NCI-H526 (cell line): ENCODE measurements around the gene FAM76A.
"Not testable (repeated sequence)": the region's sequence is repeated elsewhere in the genome, so short reads cannot be mapped to it uniquely, and the experiment has no call there.

Experiments used
- DNase-seq, 2 experiments: peaks; one replicate each; lab custom pipeline; 2025; lab: John Stamatoyannopoulos, UW

The FAM76A gene

DNA sequence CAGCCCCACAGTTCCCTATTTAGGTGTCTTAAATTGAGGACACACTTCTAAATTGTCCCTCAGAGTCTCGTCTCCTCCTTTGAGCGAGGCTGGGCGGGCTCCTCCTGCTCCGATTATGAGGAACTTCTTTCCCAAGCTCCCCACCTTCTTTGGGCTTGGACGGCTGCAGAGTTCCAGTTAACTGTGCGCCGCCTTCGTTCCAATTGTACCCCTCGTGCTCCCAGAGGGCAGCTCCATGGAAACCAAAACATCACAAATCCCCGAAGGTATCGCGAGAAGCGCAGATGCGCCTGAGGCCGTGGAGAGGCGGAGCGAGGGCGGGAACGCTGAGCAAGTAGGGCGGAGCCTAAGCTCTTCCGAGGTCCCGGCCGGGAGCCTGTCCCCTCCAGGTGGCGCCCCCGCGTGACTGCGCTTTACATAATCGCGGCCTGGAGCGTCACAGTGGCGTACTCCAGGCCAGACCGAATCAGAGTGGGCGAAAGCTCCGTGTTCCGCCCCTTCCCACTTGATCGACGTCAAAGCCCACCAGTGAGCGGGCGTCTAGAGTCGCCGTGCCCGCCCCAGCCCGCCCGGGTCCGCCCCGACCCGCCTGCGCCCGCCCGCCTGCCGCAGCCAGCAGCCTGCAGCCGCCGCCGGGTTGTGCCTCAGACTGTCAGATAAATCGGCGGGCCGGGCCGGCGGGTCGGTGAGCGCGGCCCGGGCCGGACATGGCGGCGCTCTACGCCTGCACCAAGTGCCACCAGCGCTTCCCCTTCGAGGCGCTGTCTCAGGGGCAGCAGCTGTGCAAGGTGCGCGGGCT is at the start of gene FAM76A:
FAM76A (plus strand) TSS at position 588 of the 799 bp plus-strand sequence; CDS start at position 708, 120 bp downstream.
- peak; percentile 96 to 99 for DNase-seq

DNA sequence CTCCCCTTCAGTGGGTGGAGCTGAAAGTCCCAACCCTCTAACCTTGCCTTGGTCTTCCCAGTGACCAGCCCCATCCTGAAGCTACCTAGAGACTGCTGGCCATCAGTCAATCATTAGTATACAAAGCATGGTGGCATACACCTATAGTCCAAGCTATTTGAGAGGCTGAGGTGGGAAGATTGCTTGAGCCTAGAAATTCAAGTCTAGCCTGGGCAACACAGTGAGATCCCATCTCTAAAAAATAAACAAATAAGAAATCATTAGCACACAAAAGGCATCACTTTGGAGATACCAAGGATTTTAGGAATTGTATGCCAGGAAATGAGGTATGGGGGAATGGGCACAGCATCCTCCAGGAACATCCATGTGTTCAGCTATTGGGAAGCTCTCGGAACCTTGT is 49.4 kb upstream of the FAM76A start:
- DNase-seq = no peak

DNA sequence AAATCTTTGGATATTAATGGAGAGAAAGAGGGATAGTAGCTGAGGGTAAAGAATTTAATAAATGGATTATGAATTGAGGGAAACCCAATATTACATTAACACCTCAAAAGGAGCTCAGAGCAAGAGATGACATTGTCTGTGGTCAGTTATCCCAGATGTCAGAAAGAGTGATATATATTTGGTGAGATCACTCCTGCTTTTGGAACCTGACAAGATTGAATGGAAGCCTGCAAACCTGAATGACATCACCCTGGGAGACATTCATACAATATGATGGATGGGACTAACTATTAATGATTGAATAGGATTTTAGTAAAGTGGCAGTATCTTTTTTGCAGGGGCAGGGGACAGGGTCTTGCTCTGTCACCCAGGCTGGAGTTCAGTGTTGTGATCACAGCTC is 47.0 kb upstream of the FAM76A start:
- no peak for DNase-seq

DNA sequence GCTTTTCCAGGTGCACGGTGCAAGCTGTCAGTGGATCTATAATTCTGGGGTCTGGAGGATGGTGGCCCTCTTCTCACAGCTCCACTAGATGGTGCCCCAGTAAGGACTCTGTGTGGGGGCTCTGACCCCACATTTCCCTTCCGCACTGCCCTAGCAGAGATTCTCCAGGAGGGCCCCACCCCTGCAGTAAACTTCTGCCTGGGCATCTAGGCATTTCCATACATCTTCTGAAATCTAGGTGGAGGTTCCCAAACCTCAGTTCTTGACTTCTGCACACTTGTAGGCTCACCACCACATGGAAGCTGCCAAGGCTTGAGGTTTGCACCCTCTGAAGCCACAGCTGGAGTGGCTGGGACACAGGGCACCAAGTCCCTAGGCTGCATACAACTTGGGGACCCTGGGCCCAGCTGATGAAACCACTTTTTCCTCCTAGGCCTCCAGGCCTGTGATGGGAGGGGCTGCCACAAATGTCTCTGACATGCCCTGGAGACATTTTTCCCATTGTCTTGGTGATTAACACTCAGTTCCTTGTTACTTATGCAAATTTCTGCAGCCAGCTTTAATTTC is 45.5 kb upstream of the FAM76A start:
- not testable (repeated sequence) for DNase-seq

DNA sequence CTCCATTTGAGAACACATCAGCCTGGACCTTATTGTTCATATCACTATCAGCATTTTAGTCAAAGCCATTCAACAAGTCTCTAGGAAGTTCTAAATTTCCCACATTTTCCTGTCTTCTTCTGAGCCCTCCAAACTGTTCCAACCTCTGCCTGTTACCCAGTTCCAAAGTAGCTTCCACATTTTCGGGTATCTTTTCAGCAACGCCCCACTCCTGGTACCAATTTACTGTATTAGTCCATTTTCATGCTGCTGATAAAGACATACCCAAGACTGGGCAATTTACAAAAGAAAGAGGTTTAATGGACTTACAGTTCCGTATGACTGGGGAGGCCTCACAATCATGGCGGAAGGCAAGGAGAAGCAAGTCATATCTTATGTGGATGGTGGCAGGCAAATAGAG is 44.2 kb upstream of the FAM76A start:
- DNase-seq = not testable (repeated sequence)

DNA sequence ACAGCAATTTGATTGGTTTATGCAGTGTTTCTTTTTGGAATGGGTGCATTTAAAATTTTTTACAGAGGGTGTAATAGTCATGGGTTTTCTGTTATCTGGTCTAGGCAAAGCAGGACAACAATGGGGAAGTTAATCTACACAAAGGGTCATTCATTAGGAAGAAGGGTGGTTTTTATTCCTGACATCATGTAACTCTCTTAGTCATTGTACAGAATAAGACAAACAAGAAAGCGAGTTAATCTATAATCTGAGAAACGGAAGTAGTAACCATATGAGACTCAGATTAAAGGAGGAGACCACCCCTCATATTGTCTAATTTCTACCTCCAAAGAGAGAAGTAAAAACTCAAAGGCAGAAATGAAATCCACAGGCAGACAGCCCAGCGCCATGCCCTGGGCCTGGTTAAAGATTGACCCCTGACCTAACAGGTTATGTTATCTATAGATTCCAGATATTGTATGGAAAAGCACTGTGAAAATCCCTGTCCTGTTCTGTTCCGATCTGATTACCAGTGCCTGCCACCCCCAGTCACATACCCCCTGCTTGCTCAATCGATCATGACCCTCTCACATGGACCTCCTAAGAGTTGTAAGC is 43.3 kb upstream of the FAM76A start:
- no peak for DNase-seq

DNA sequence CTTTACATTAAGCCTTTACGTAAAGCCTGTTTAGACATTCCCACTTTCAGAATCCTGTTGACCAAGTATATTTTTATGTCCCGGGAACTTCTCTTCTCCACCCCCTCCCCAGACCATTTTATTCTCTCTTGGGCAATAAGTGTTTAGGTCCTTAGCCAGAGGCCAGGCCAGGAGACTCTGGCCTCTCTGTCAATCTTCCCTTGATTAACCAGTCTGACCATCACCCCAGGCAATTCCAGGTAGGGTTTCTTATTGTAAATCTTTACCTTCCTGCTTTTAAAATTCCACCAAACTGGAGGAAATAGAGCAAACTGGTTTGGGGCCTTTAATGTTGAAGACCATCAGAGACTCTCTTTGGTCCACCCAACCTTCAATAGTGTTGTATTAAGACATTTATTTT is 41.6 kb upstream of the FAM76A start:
- DNase-seq = no peak

GRCh38 chr1:27686223-27686990 is 39.4 kb upstream of the FAM76A start:
- peak in 1 of 2 experiments; percentile 60 for DNase-seq

- no peak for DNase-seq
These were observed 37.9 kb upstream of the FAM76A start for GRCh38 chr1:27687906-27688305.

DNA sequence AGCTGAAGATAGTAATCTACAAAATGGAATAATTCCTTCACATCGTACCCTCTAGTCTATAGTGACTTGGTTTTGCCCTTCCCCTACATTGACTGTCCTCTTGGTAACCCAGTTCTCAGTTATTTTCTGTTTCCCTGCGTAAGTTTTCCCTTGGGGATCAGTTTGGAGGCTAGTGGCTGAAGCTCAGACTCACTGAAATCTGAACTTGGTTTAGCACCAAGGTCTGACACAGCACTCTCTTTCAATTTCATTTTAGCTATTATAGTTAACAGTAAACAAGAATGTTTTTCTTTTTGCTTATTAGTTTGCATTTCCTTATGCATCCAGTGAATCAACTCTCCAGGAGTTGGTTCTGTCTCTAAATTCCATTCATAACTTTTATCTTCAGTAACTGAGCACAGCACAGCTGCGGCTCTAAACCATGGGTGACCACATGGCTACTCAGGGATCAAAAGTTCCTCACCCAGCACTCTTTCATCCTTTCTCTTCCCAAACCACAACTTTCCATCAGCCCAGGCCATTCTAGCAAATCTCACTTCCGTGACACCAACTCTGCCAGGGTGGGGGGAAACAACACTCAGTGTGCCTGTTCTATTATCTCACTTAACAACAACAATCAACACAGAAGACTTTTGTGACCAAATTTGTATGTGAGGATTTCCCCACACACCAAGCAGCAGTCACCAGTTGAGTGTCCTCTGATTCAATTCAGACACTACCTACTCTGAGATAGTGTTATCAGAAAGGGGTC is 36.2 kb upstream of the FAM76A start:
- DNase-seq = no peak

GRCh38 chr1:27690183-27690582 is 35.6 kb upstream of the FAM76A start:
- no peak for DNase-seq

DNA sequence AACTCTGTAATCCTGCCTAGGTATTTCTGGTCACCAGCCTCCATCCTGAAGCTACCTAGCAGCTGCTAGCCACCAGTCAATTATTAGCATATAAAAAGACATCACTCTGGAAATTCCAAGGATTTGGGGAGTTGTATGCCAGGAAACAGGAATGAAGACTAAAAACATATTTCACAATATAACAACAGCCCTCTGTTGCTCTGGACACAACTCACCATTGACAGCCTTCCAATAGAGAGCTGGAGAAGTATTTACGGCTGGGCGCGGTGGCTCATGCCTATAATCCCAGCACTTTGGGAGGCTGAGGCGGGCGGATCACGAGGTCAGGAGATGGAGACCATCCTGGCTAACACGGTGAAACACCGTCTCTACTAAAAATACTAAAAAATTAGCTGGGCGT is 28.9 kb upstream of the FAM76A start:
- not testable (repeated sequence) for DNase-seq

DNA sequence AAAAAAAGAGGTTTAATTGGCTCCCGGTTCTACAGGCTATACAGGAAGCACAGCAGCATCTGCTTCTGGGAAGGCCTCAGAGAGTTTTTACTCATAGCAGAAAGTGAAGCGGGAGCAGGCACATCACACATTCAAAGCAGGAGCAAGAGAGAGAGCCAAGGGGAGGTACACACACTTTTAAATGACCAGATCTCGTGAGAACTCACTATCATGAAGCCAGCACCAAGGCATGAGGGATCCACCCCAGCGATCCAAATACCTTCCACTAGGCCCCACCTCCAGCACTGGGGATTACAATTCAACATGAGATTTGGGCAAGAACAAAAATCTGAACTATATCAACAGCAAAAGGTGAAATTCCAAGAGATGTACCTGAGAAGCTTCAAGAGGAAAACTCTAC is 20.8 kb upstream of the FAM76A start:
- no peak for DNase-seq

DNA sequence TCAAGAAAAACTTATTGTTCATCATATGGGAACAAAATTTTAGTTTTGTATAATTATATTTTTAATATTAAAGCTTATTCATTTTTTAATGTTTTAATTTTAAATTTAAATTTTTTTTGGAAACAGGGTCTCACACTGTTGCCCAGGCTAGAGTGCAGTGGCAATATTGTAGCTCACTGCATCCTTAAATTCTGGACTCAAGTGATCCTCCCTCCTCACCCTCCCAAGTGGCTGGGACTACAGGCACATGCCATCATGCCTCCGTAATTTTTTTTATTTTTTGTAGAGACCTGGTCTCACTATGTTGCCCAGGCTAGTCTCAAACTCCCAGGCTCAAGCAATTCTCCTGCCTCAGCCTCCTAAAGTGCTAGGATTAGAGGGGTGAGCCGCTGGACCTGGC is 20.2 kb upstream of the FAM76A start:
- no peak for DNase-seq

- no peak for DNase-seq
These were observed 15.2 kb upstream of the FAM76A start for GRCh38 chr1:27710574-27710973.

GRCh38 chr1:27713139-27713725 is 12.5 kb upstream of the FAM76A start:
- no peak for DNase-seq

GRCh38 chr1:27713869-27714513 is 11.8 kb upstream of the FAM76A start:
- no peak for DNase-seq

- DNase-seq = no peak
These were observed 9.4 kb upstream of the FAM76A start for GRCh38 chr1:27716262-27716895.

DNA sequence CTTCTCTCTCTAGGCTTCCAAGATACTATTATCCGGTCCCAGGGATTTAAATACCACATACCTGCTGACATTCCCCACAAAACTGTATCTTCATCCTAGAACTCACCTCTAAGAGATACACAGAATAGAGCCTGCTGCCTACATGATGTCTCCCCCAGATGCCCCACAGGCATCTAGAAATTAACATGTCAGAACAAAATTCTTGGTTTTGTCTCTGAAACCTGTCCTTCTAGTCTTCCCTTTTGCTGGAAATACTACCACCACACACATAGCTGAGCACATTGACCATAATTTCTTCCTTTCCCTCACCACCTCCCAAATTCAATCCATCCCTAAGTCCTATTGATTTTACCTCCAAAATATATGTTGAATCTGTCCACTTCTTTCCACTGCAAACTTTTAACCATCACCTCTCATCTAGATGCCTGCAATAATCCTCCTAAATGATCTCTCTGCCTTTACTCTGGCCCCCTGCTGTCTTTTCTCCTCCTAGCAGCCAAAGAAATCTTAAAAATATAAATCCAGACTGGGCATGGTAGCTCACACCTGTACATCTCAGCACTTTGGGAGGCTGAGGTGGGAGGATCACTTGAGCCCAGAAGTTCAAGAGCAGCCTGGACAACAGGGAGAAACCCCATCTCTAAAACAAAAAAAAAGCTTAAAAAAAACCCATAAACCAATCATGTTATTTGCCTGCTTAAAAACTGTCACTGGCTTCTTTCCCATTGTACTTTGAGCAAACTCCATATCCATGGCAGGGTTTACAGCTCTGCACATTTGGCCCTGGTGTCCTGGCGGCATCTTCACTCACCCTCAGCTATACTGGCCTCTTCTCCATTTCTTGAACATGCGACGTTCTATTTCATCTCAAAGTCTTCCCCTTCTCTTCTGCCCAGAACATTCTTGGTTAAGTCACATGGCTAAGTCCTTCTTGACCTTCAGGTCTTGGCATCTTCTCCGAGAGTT is 6.2 kb upstream of the FAM76A start:
- peak in 1 of 2 experiments; percentile 2 for DNase-seq
